ENCODE measurements around the gene NOC3L. TPM values are rescaled to one million over a fixed set of nuclear protein-coding genes. Genes with fewer than 3 reads are reported as not detected.

Gene NOC3L
- total RNA-seq: 18.3 and 26.2 TPM in 2 replicates

GRCh38 chr10:94362360-94363250 is at the start of gene NOC3L:
NOC3L (minus strand) TSS chr10:94362939; CDS start chr10:94362838, 101 bp downstream.

GRCh38 chr10:94402204-94402842 is 39.6 kb upstream of the NOC3L start, which contains the start of gene TBC1D12:
TBC1D12 (plus strand) TSS chr10:94402541; CDS start chr10:94402614, 73 bp downstream.

Other genes with a start within 250 kb of the NOC3L start
- gene TBC1D12, start 39.6 kb upstream of the NOC3L start, total RNA-seq: 10.5 and 13.9 TPM in 2 replicates
- gene HELLS, start 182.8 kb upstream of the NOC3L start, total RNA-seq: 31.4 and 54.7 TPM in 2 replicates